Measurements from ENCODE around the gene FURIN. TPM values are rescaled to one million over a fixed set of nuclear protein-coding genes. Genes with fewer than 3 reads are reported as not detected.

The FURIN gene
- total RNA-seq (2013), result 48.9 TPM
- polyA plus RNA-seq (10 to 100 TPM in 2 of 3 donors, 1 to 10 TPM in 1; 6.5 to 47.3 (median 14.3) TPM), polyA minus RNA-seq (90.6 and 132 TPM in 2 replicates), total RNA-seq (49.5 to 474 (median 111) reads per million in 11 experiments)

GRCh38 chr15:90868261-90868689, at the start of gene FURIN:
Gene FURIN, plus strand, starts transcription at chr15:90868588. Its CDS starts 7,153 bp downstream, at chr15:90875741.
- Mint-ChIP-seq H3K9me3 (no peaks in the 10 kb centered on the region), H3K4me3 (peak within 1 kb of the TSS; percentile 87 to 93), H3K27ac (peak within 1 kb of the TSS; percentile 91 to 96 (median 92)), H3K36me3 (peaks cover 5 to 7% of the 10 kb centered on the region in 2 donors), H3K4me1 (peaks cover 70% of the 10 kb centered on the region), H3K27me3 (ENCODE audit: low read depth in 3 of 3) (peaks cover 0 to 2% (median 0%) of the 10 kb centered on the region in 3 donors)
- intact Hi-C loops (cut with micrococcal nuclease), result loop anchor here in 1 of 2 donors (2.0 to 10.0 kb wide), 2 partner anchors 17 to 303 kb away; partner anchors contain the start of gene FES
- no peaks in the 10 kb centered on the region for H3K27me3 ChIP-seq (ENCODE audit: control insufficient read depth in 2 of 2, insufficient read depth in 2 of 2, low read length in 2 of 2)
- peak within 1 kb of the TSS; percentile 96 for H3K4me2 ChIP-seq (replicated peaks; ENCODE audit: extremely low read depth, low read length, poor library complexity, severe bottlenecking)
- DNase-seq, result no peak
- WGBS (ENCODE audit: insufficient coverage), result 95% methylated on average over 4 of the region's 6 CpGs
- H3K27ac ChIP-seq (ENCODE audit: low read depth in 1 of 2, low read length in 2 of 2), result peak within 1 kb of the TSS; percentile 65 to 91
- no peaks in the 10 kb centered on the region for H3K9me3 ChIP-seq (replicated peaks in 1 of 2; ENCODE audit: control insufficient read depth in 1 of 2, insufficient read depth in 1 of 2, low read length in 2 of 2)
- H2AFZ ChIP-seq (ENCODE audit: insufficient read depth, low read depth, low read length, poor library complexity, severe bottlenecking), result no peak within 1 kb of the TSS
- peaks cover 13% of the 10 kb centered on the region for H4K20me1 ChIP-seq (ENCODE audit: insufficient read depth, low read length)
- H3K4me1 ChIP-seq (ENCODE audit: control insufficient read depth in 1 of 2, insufficient read depth in 2 of 2, low read length in 2 of 2), result peaks cover 63 to 86% of the 10 kb centered on the region in 2 donors
- H3K9ac ChIP-seq (ENCODE audit: insufficient read depth, low read length, poor library complexity, severe bottlenecking), result no peak within 1 kb of the TSS
- H3K36me3 ChIP-seq (replicated peaks in 1 of 2; ENCODE audit: control insufficient read depth in 1 of 2, insufficient read depth in 2 of 2, low read length in 2 of 2), result no peaks in the 10 kb centered on the region
- H3K79me2 ChIP-seq (ENCODE audit: insufficient read depth, low read length), result peaks cover 28% of the 10 kb centered on the region
- no peak for TF ChIP-seq CTCF (IDR thresholded peaks at IDR 0.05)
- peak within 1 kb of the TSS in 1 of 3 experiments; percentile 86 for H3K4me3 ChIP-seq (replicated peaks in 1 of 3; ENCODE audit: low read depth in 2 of 3, low read length in 3 of 3)

- Mint-ChIP-seq H3K36me3 (peaks cover 14 to 22% of the 10 kb centered on the region in 2 donors), H3K4me3 (no peak overlapping the region)
These were observed 49.0 kb upstream of the FURIN start for GRCh38 chr15:90819390-90819789.

More at GRCh38 chr15:90819390-90819789, 49.0 kb upstream of the FURIN start:
- no peak for DNase-seq
- Mint-ChIP-seq H3K4me1 (peaks cover 37% of the 10 kb centered on the region), H3K27ac (no peak overlapping the region), H3K27me3 (ENCODE audit: low read depth in 3 of 3) (peaks cover 0 to 7% (median 4%) of the 10 kb centered on the region in 3 donors), H3K9me3 (no peaks in the 10 kb centered on the region)
- TF ChIP-seq CTCF (IDR thresholded peaks at IDR 0.05), result no peak
- Histone ChIP-seq H3K9ac (ENCODE audit: insufficient read depth, low read length, poor library complexity, severe bottlenecking) (no peak overlapping the region), H3K27ac (ENCODE audit: low read depth in 1 of 2, low read length in 2 of 2) (no peak overlapping the region), H3K4me1 (ENCODE audit: control insufficient read depth in 1 of 2, insufficient read depth in 2 of 2, low read length in 2 of 2) (peaks cover 26 to 42% of the 10 kb centered on the region in 2 donors), H2AFZ (ENCODE audit: insufficient read depth, low read depth, low read length, poor library complexity, severe bottlenecking) (no peak overlapping the region), H3K4me2 (replicated peaks; ENCODE audit: extremely low read depth, low read length, poor library complexity, severe bottlenecking) (no peak overlapping the region), H3K79me2 (ENCODE audit: insufficient read depth, low read length) (no peaks in the 10 kb centered on the region), H4K20me1 (ENCODE audit: insufficient read depth, low read length) (no peaks in the 10 kb centered on the region), H3K36me3 (replicated peaks in 1 of 2; ENCODE audit: control insufficient read depth in 1 of 2, insufficient read depth in 2 of 2, low read length in 2 of 2) (peaks cover 0 to 10% of the 10 kb centered on the region in 2 donors), H3K27me3 (ENCODE audit: control insufficient read depth in 2 of 2, insufficient read depth in 2 of 2, low read length in 2 of 2) (no peaks in the 10 kb centered on the region), H3K9me3 (replicated peaks in 1 of 2; ENCODE audit: control insufficient read depth in 1 of 2, insufficient read depth in 1 of 2, low read length in 2 of 2) (no peaks in the 10 kb centered on the region), H3K4me3 (replicated peaks in 1 of 3; ENCODE audit: low read depth in 2 of 3, low read length in 3 of 3) (no peak overlapping the region)
- intact Hi-C loops (cut with micrococcal nuclease), result loop anchor here (5.0 to 10.0 kb wide), 2 partner anchors 55 to 58 kb away; no protein-coding TSS in a partner anchor
- WGBS (ENCODE audit: insufficient coverage), result 74% methylated on average over 3 of the region's 6 CpGs
